ENCODE data around the gene PRKN.

The PRKN gene

DNA sequence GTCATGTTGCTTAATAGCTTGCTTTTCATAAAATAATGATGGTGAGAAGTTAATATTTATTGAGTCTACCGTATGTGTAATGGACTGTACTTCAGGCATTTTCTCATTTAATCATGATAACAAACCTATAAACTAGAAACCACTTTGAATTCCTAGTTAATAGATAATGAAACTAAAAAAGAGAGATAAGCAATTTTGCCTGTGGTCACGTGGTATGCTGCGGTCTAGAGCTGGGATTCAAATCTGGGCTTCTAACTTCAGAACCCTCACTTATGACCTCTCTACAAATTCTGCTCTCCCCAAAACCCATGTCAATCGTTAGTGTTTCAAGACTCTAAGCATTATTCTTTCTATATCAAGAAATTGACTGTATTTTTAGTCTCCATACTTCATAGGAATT, 700.7 kb downstream of the PRKN start:
- no peak for TF ChIP-seq ZFX (IDR thresholded peaks at IDR 0.05)
- TF ChIP-seq, protein P1, sequence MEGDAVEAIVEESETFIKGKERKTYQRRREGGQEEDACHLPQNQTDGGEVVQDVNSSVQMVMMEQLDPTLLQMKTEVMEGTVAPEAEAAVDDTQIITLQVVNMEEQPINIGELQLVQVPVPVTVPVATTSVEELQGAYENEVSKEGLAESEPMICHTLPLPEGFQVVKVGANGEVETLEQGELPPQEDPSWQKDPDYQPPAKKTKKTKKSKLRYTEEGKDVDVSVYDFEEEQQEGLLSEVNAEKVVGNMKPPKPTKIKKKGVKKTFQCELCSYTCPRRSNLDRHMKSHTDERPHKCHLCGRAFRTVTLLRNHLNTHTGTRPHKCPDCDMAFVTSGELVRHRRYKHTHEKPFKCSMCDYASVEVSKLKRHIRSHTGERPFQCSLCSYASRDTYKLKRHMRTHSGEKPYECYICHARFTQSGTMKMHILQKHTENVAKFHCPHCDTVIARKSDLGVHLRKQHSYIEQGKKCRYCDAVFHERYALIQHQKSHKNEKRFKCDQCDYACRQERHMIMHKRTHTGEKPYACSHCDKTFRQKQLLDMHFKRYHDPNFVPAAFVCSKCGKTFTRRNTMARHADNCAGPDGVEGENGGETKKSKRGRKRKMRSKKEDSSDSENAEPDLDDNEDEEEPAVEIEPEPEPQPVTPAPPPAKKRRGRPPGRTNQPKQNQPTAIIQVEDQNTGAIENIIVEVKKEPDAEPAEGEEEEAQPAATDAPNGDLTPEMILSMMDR (conservative IDR thresholded peaks at IDR 0.05): no peak

DNA sequence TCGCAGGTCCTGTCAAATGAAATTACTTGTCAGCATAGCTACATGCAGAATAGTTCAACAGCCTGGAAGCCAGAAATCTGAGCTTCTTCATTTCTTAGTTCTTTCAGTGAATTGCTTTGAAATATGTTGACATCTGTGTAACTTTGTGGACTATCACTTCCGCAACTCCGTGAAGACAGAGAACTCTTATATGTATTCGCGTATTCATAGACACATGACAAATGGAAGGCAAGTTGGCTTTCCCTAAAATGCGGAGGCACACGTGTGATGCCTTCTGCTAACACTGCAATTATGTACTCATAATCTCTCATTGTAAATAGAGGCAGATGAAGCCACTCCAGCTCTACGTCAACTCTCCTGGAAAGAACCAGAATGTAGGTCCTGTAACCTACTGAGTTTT, 701.5 kb downstream of the PRKN start:
- no peak for TF ChIP-seq ZFX (IDR thresholded peaks at IDR 0.05)
- TF ChIP-seq, protein P1 (conservative IDR thresholded peaks at IDR 0.05): no peak
- H3K27ac ChIP-seq: no peak overlapping the region

More for the DNA sequence above, 700.7 kb downstream of the PRKN start:
- H3K27ac ChIP-seq: no peak overlapping the region

DNA sequence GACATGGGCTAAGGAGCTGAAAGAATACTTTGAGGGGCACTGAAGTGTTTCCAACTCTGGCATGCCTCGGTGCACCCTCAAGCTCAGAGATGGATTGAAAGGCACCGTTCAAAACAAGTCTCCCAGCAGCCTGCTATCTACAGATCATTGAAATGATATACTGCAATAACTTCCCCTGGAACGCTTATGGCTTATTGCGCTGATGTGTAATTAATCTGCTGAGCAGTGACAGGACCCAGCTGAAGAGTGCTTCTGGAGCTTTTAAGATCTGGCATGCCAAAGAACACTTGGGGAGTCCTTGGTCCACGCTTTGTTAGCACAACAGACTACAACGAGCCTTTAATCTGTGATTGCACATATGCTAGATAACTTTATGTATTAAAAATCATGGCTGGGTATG, 708.2 kb downstream of the PRKN start:
- no peak for TF ChIP-seq ZFX (IDR thresholded peaks at IDR 0.05)
- TF ChIP-seq, protein P1 (conservative IDR thresholded peaks at IDR 0.05): no peak
- H3K27ac ChIP-seq: no peak overlapping the region

DNA sequence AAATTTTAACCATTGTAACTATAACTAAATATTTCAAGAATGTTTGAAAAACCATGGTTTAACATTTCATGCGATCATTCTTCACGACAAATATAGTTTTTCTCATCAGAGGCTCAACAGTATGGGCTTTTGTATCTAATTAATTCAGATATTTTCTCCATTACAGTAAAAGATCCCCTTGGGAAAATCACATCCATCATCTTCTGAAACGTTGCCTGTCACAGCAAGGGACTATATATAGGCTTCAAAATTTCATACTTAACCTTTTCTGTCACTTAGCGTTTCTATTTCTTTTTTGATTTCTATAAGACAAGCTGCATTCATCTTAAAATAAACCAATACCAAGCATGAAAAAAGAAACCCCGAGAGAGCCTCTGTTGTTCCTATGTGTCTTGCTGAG, 710.0 kb downstream of the PRKN start:
- no peak for TF ChIP-seq ZFX (IDR thresholded peaks at IDR 0.05)
- TF ChIP-seq, protein P1 (conservative IDR thresholded peaks at IDR 0.05): no peak
- H3K27ac ChIP-seq: no peak overlapping the region

DNA sequence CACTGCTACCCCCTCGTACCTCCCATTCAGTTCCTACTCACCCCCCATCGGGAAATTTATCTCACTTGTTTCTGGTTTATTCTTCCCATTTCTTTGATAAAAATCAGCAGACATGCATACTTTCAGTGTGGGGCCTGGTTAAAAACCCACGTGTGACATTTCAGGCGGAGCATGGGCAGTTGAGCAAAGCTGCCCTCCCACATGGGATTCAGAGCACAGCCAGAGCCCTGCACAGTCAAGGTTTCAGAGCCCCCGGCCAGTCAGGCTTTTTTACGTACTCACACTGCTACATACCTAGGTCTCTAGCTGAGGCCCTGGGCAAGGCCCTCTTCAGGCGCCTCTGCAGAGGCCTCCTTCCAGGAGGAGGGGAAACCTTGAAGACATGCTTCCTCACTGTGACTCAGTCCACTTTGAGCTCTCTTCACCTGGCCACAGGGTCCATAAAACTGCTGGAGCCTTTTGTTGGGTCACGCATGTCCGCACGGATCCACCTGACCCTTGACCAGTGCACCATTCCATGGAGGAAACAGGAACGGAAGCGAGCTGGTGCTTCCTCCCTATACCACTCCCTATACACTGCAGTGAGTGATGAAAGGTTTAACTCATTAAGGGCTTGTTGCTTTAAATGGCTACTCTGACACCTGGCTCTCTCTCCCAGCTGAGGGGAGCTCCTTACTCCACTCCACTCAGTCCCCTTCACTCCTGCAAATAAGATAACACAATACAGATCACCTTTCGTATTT, 713.3 kb downstream of the PRKN start:
- TF ChIP-seq ZFX (IDR thresholded peaks at IDR 0.05): no peak
- TF ChIP-seq, protein P1 (conservative IDR thresholded peaks at IDR 0.05): no peak

DNA sequence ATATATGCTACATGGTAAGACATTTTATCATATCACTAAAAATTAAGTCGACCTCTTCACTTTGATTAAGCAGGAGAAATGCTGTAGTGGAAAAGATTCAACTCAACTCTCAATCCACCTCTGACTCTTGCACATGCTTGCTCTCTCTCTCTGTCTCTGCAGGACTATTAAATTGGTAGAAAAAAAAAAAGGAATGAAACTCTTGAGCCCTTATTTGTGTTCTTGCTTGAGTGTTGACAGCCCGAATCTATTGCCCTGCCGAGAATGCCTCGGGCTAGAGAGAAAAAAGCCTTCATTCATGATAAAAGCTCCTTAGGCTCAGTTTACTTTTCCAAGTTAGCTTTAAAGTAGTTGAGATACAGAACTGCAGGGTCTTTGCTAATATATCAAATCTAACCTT, 722.2 kb downstream of the PRKN start:
- no peak overlapping the region for H3K27ac ChIP-seq
- TF ChIP-seq, protein P1 (conservative IDR thresholded peaks at IDR 0.05): no peak
- TF ChIP-seq ZFX (IDR thresholded peaks at IDR 0.05): no peak

More for the DNA sequence above, 713.3 kb downstream of the PRKN start:
- H3K27ac ChIP-seq: no peak overlapping the region

DNA sequence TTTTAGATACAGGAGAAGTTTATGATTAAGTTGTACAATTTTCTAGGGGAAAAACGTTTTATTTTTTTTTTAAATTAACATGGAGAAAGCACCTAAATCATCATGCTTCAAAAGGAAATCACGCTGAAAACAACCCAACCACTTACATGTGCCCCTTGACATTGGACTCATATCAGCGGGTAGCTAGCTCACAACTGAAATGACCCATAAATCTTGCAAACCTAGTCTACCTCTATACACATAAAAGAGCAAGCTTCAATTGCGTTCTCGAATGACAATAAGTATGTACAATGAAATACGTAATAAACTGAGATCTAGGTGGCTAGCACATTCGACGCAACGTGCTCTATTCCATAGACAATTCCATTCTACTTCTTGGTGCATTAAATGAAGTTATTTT, 730.8 kb downstream of the PRKN start:
- TF ChIP-seq, protein P1 (conservative IDR thresholded peaks at IDR 0.05): no peak
- no peak for TF ChIP-seq ZFX (IDR thresholded peaks at IDR 0.05)
- H3K27ac ChIP-seq: no peak overlapping the region

Measured in C4-2B (cell line).